HCEC 1CT (cell line): ENCODE measurements around the gene RPS6KB2.
A peak's percentile ranks its signal among the peaks of the same experiment; 100 is the strongest.
"Not testable (repeated sequence)": the region's sequence is repeated elsewhere in the genome, so short reads cannot be mapped to it uniquely, and the experiment has no call there.

Experiments
- DNase-seq: peaks from one replicate; pipeline ENCODE4 v3.0.0-alpha.2; 2017

Gene RPS6KB2

DNA sequence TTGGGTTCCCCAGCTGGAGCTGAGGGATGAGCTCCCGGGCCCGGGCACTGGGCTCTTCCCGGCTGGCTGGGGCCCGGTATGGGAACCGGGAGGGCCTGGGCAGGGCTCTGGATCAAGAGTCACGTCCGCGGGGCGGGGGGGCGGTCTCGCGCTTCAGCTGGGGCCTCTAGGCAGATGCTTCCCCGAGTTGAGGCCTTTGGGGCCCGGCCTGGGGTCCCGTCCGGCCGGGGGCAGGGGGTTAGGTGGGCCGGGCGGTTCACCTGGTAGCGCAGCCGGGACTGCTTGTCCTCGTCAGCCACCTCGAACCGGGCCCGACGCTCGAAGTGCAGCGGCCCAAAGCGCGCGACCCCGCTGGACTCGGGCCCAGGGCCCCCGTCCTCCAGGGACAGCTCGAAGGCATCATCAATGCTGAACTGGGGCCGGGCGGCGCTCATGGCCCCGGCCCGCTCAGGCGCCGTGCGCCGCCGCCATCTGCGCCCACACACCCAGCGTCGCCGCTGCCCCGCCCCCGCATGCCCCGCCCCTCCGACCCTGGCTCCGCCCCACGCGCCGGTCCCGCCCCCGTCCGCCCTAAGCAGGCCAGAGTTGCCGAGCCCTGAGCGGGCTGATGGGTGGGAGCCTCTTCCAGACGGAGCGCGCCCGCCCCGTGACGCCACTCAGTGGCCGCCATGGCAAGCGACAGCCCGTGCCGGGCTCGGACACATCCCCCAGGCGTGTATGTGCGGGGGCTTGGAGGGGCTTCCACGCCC, 40.6 kb downstream of the RPS6KB2 start, which contains the start of gene TMEM134:
TSS of gene TMEM134 (minus strand) at position 493 of the 749 bp plus-strand sequence. CDS start at position 434, 59 bp downstream.
- DNase-seq: peak; percentile 91

DNA sequence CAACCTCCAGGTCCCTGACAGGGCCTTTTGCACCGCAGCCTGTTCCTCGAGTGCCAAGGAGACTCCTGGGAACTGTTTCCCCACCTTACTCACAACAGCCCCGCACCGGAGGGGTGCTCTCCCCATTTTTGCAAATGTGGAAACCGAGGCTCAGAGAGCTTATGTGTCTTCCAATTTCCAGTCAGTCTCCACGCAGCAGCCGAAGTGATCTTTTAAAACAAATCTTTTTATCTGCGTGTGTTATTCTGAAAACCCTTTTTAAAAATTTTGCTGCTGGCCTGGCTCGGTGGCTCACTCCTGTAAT, 41.2 kb downstream of the RPS6KB2 start:
- DNase-seq: no peak

DNA sequence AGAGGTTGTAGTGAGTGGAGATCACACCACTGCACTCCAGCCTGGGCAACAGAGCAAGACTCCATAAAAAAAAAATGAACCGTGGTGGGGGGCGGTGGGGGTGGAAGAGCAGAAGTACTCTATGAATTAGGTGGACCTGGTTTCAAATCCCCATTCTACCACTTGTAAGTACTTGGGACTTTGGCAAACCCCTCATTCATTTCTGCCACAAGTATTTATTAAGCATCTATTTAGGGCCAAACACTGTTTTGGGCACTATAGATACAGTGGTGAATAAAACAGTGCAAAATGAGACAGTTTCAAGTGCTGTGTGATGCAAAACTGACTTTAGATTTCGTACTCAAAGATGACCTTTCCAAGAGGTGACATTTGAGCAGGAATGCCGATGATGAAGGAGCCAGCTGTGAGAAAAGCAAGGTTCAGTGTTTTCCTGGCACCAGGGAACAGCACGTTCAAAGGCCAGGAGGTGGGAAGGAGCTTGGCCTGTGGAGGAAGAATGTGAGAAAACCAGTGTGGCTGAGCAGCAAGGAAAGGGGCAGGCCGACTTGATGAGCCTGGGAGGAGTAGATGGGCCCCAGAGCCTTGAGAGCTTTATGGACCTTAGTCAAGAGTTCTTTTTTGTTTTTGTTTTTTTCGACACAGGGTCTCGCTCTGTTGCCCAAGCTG, 42.2 kb downstream of the RPS6KB2 start:
- no peak for DNase-seq

DNA sequence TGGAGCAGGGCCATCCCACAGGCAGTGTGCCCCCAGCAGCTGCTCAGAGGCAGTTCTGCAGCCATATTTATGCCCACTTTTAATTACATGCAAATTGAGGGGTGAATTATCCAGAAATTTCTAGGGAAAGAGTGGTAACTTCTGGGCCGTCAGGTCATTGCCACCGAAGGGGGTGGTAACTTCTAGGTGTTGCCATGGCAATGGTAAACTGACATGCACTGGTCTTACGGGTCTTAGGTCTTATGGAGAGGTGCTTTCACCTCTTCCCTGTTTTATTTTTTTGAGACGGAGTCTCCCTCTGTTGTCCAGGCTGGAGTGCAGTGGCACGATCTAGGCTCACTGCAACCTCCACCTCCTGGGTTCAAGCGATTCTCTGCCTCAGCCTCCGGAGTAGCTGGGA, 44.6 kb downstream of the RPS6KB2 start:
- DNase-seq: no peak

DNA sequence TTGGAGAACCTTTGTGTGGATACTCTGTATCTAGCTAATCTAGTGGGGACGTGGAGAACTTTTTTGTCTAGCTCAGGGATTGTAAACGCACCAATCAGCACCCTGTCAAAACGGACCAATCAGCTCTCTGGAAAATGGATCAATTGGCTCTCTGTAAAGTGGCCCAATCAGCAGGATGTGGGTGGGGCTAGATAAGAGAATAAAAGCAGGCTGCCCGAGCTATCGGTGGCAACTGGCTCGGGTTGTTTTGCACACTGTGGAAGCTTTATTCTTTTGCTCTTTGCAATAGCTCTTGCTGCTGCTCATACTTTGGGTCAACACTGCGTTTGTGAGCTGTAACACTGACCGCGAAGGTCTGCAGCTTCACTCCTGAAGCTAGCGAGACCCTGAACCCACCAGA, 48.4 kb downstream of the RPS6KB2 start:
- DNase-seq: not testable (repeated sequence)

DNA sequence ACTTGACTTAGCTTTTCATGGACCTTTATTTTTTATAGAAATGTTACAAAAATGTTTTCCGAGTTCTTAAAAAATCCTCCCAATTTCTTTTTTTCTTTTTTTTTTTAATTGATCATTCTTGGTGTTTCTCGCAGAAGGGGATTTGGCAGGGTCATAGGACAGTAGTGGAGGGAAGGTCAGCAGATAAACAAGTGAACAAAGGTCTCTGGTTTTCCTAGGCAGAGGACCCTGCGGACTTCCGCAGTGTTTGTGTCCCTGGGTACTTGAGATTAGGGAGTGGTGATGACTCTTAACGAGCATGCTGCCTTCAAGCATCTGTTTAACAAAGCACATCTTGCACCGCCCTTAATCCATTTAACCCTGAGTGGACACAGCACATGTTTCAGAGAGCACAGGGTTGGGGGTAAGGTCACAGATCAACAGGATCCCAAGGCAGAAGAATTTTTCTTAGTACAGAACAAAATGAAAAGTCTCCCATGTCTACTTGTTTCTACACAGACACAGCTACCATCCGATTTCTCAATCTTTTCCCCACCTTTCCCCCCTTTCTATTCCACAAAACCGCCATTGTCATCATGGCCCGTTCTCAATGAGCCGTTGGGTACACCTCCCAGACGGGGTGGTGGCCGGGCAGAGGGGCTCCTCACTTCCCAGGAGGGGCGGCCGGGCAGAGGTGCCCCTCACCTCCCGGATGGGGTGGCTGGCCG, 49.2 kb downstream of the RPS6KB2 start:
- DNase-seq: not testable (repeated sequence)

DNA sequence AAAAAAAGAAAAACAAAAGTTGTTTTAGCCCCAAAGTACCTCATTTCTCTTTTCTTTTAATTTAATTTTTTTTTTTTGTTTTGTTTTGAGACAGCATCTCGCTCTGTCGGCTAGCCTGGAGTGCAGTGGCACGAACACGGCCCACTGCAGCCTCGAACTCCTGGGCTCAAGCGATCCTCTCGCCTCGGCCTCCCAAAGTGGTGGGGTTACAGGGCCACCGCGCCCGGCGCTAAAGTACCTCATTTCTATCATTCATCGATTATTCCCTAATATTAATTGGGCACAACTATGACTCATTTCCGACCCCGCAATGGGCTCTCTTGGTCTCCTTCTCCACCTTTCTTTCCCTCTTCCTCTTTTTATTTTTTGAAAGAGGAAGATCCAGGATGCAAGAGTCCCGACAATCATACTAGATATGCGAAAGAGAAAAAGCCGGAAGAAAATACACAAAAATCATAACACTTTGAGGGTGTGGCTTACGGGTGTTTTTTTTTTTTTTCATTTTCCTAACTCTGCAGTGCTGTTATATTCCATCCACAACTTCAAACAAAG, 54.1 kb downstream of the RPS6KB2 start:
- DNase-seq: no peak

DNA sequence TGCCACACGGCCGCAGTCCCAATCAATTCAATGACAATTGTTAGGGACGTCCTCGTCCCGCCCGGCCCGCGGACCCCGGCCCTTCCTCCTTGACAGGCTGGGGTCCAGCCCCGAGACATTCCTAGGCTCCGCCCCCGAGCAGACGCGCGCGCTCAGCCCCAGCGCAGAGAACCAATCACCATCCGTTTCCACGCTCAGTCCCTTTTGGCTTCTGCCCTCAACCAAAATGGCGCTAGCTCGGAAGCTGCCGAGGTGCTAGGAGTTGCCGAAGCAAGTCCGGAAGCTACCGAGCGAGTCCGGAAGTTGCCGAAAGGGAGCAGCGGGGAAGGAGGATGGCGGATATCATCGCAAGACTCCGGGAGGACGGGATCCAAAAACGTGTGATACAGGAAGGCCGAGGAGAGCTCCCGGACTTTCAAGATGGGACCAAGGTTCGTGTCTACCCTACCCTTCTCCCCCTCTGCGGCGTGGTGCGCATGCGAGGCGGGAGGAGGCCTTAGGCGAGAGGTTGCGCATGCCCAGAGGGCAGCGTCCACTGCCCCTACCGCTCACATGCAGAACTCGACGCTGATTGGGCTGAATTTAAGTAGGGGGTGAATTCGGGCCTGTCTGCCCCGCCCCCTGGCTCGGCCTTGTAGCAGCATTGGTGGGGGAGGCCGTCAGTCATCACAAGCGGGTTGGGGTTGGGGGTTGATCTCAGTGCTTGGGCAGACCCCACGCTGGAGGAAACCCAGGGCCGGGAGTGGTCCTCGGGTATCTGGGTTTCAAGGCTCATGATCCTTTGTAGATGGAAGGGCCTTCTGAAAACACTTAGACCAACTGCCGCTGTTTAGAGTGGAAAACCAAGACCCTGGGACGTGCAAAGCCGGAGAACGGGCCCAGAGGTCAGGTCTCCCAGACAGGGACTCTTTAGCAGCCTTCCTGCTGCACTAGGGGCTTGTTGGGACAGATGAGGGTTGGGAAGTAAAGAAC, 54.8 kb downstream of the RPS6KB2 start, which contains the start of gene AIP:
TSS of gene AIP (plus strand) at position 200 of the 972 bp plus-strand sequence. CDS start at position 333, 133 bp downstream.
- DNase-seq: peak; percentile 97

DNA sequence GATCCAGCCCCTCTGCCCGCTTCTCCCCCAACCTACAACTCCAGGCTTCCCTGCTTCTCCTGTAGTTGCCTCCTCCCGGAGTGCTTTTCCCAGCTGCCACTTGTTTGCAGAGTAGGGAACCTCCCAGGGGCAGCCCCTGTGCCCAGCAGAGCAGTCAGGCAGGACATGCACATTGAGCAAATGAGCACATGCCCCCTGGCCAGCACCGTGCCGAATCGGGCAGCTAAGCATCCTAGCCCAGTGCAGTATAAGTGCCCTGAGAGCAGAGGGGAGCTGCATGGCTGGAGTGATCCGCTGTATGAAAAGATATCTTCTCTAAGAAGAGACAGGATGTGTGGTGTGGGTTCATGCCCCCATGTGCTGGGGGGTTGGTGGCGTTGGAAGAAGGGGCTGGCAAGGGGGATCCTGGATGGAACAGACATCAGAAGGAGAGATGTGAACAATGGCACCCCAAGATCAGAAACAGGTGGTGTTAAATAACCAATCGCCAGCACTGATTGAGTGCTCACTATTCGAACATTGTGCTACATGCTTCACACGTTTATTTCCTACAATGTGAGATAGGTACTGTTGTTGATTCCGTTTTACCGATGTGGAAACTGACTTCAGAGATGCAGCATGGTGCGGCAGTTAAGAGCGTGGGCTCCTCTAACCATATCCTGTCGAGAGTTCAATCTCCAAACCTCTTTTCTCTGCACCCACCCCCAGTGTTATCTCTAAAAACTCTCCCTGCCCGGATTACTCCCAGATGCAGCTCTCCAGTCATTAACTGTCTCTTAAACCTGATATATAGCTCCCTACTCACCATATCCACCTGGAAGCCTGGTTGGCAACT, 55.8 kb downstream of the RPS6KB2 start:
- DNase-seq: no peak

DNA sequence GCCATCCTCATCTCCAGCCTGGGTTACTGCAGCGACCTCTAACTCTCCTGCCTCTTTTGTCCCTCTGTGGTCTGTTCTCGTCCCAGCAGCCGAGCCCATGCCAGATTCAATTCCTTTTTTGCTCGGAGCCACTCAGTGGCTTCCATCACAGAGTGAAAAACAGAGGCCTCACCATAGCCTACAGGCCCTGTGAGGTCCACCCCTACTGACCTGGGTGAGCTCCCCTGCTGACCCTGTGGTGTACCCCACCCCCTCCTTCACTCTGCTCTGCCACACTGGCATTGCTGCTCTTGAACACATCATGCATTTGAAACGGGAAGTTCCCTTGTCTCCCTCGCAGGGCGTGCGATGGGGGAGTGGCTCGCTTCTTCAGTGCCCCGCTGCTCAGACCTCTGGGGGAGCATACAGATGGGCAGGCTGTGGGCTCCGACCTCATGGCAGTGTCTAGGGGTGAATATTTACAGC, 56.6 kb downstream of the RPS6KB2 start:
- no peak for DNase-seq
